ENCODE results near the gene RAB11FIP4.

Gene RAB11FIP4

GRCh38 chr17:31527606-31528005 is 136.1 kb downstream of the RAB11FIP4 start:
- DNase-seq: no peak

GRCh38 chr17:31528291-31528874 is 136.9 kb downstream of the RAB11FIP4 start:
- no peak for DNase-seq

GRCh38 chr17:31529841-31530251 is 138.4 kb downstream of the RAB11FIP4 start:
- DNase-seq: no peak

- DNase-seq: no peak
Observed at GRCh38 chr17:31530391-31530985, 139.0 kb downstream of the RAB11FIP4 start.

GRCh38 chr17:31531336-31531980 is 140.0 kb downstream of the RAB11FIP4 start:
- DNase-seq: no peak

- DNase-seq: no peak
Observed at GRCh38 chr17:31532081-31532480, 140.6 kb downstream of the RAB11FIP4 start.

- no peak for DNase-seq
Observed at GRCh38 chr17:31532526-31532925, 141.1 kb downstream of the RAB11FIP4 start.

- DNase-seq: peak; percentile 94
Observed at GRCh38 chr17:31533546-31534155, 142.2 kb downstream of the RAB11FIP4 start.

- no peak for DNase-seq
Observed at GRCh38 chr17:31534223-31534888, 142.9 kb downstream of the RAB11FIP4 start.

GRCh38 chr17:31535581-31535981 is 144.1 kb downstream of the RAB11FIP4 start:
- peak; percentile 55 for DNase-seq

GRCh38 chr17:31536451-31536850 is 145.0 kb downstream of the RAB11FIP4 start:
- DNase-seq: no peak

- peak; percentile 55 for DNase-seq
Observed at GRCh38 chr17:31537565-31538011, 146.1 kb downstream of the RAB11FIP4 start.

GRCh38 chr17:31538080-31538762 is 146.7 kb downstream of the RAB11FIP4 start:
- DNase-seq: no peak

- DNase-seq: no peak
Observed at GRCh38 chr17:31540602-31541307, 149.3 kb downstream of the RAB11FIP4 start.

- no peak for DNase-seq
Observed at GRCh38 chr17:31541559-31541958, 150.1 kb downstream of the RAB11FIP4 start.

GRCh38 chr17:31544186-31544585 is 152.7 kb downstream of the RAB11FIP4 start:
- peak; percentile 78 for DNase-seq

GRCh38 chr17:31546650-31547049 is 155.2 kb downstream of the RAB11FIP4 start:
- no peak for DNase-seq

GRCh38 chr17:31548709-31549108 is 157.2 kb downstream of the RAB11FIP4 start:
- DNase-seq: no peak

- DNase-seq: no peak
Observed at GRCh38 chr17:31549121-31549524, 157.6 kb downstream of the RAB11FIP4 start.

- peak; percentile 98 for DNase-seq
Observed at GRCh38 chr17:31549525-31550388, 158.3 kb downstream of the RAB11FIP4 start.
